ENCODE results near the gene SOHLH1. TPM values are rescaled to one million over a fixed set of nuclear protein-coding genes. Genes with fewer than 3 reads are reported as not detected.

SOHLH1 gene
- total RNA-seq, 6 donors from 2014 or later, result not detected

DNA sequence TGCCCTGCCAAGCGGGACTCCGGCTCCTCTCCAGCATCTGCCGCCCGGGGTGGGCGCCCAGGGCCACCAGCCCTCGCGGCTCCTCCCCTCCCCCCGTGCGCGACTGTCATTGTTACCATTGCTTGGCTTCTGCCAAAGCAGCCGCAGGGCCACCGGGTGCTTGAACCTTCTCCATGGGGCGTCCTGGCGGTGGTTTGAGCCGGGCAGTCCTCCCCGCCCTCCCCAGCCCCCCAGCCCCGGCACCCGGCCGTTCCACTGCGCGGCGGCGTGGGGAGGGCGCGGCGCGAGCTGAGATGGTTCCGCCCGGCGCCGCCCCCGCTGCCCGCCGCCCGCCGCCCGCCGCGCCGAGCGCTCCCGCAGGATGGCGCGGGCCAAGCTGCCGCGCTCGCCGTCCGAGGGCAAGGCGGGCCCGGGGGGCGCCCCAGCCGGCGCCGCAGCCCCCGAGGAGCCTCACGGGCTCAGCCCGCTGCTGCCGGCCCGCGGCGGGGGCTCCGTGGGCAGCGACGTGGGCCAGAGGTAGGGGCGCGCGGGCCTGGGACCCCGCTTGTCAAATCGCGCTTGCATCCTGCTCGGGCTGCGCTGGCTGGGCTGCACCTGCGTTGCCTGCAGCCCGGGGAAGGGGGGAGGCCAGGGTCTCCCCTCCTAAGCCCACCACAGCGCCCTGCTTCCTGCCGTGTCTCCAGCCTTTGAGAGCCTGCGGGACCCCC is 37.1 kb upstream of the SOHLH1 start:
- Histone ChIP-seq H3K4me3 (no peak overlapping the region), H3K9me3 (peaks cover 0 to 8% (median 0%) of the 10 kb centered on the region in 4 donors), H3K27me3 (peaks cover 0 to 23% (median under 1%) of the 10 kb centered on the region in 4 donors), H3K4me1 (no peaks in the 10 kb centered on the region), H3K27ac (no peak overlapping the region), H3K36me3 (no peaks in the 10 kb centered on the region)
- DNase-seq (peak in 1 of 2 donors; percentile 59), ATAC-seq (ENCODE audit: low FRiP score in 2 of 2) (no peak)
- WGBS, 2 donors, result no CpG with 5 or more reads among the region's 78 CpGs
- TF ChIP-seq CTCF (IDR thresholded peaks at IDR 0.05) (no peak), POLR2A (IDR thresholded peaks at IDR 0.05) (no peak), POLR2AphosphoS5 (IDR thresholded peaks at IDR 0.05) (no peak), EP300 (IDR thresholded peaks at IDR 0.05) (no peak)

DNA sequence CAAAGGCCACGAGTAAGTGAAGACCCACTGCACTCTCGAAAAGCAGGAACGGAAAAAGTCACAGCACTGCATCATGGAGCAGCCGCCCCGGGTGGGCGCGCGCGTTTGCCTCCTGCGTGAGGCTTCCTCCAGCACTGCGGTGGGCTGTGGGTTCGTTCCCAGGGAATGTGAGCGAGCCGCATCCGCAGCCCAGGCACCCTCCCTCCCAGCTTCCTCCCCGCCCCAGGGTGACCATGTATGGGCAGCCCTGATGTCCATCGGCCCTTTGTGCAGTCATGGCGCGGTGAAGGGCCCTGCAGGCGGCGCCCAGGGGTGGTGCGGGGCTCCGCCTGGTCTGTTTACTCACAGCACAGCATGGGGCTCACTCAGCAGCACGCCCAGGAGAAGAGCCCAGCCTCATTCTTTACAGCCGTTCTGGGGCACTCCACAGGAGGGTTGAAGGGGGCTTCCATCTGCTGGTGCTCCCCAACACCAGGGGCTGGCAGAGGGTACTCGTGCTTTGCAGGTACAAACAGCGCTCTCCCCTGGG is 35.4 kb upstream of the SOHLH1 start:
- DNase-seq (peak in 1 of 2 donors; percentile 62), ATAC-seq (ENCODE audit: low FRiP score in 2 of 2) (no peak)
- Histone ChIP-seq H3K4me1 (no peaks in the 10 kb centered on the region), H3K27me3 (peaks cover 0 to 23% (median under 1%) of the 10 kb centered on the region in 4 donors), H3K36me3 (no peaks in the 10 kb centered on the region), H3K27ac (no peak overlapping the region), H3K4me3 (no peak overlapping the region), H3K9me3 (peaks cover 0 to 11% (median 0%) of the 10 kb centered on the region in 4 donors)
- WGBS, 2 donors, result 75 to 89% methylated on average over 11 to 21 of the region's 27 CpGs
- TF ChIP-seq EP300 (IDR thresholded peaks at IDR 0.05) (no peak), POLR2AphosphoS5 (IDR thresholded peaks at IDR 0.05) (no peak), POLR2A (IDR thresholded peaks at IDR 0.05) (no peak), CTCF (IDR thresholded peaks at IDR 0.05) (no peak)

- Histone ChIP-seq H3K36me3 (no peaks in the 10 kb centered on the region), H3K9me3 (peaks cover 0 to 11% (median 0%) of the 10 kb centered on the region in 4 donors), H3K4me1 (no peaks in the 10 kb centered on the region), H3K27ac (no peak overlapping the region), H3K4me3 (no peak overlapping the region), H3K27me3 (peaks cover 0 to 21% (median under 1%) of the 10 kb centered on the region in 4 donors)
- TF ChIP-seq EP300 (IDR thresholded peaks at IDR 0.05), result no peak
- no peak for TF ChIP-seq POLR2AphosphoS5 (IDR thresholded peaks at IDR 0.05)
- no peak for TF ChIP-seq POLR2A (IDR thresholded peaks at IDR 0.05)
- TF ChIP-seq CTCF (IDR thresholded peaks at IDR 0.05), result no peak
- no peak for DNase-seq
- ATAC-seq (ENCODE audit: low FRiP score in 2 of 2), result no peak
- 59 to 67% methylated on average over 4 to 5 of the region's 6 CpGs for WGBS, 2 donors
Measured at GRCh38 chr9:135732569-135733257, 33.4 kb upstream of the SOHLH1 start.

DNA sequence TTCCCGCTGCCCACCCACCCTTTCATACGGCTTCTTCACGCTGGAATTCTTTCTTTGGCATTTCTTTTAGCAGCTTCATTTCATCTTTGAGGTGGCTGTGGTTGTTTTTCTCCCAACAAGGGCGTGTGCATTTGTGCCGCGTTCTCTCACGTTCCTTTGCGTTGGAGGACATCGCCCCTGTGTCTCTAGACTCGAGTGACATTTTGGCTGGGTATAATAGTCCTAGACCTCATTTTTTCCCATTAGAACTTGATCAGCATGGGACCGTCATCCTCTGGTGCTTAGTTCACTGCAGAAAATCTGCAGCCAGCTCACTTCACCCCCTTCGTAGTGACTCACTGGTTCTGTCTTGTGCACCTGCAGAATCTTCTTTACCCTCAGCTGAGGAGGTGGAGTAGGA is 32.2 kb upstream of the SOHLH1 start:
- Histone ChIP-seq H3K9me3 (peaks cover 0 to 11% (median 0%) of the 10 kb centered on the region in 4 donors), H3K36me3 (no peaks in the 10 kb centered on the region), H3K27ac (no peak overlapping the region), H3K4me1 (no peaks in the 10 kb centered on the region), H3K4me3 (no peak overlapping the region), H3K27me3 (peaks cover 0 to 9% (median under 1%) of the 10 kb centered on the region in 4 donors)
- DNase-seq (no peak), ATAC-seq (ENCODE audit: low FRiP score in 2 of 2) (no peak)
- TF ChIP-seq CTCF (IDR thresholded peaks at IDR 0.05), result no peak
- no peak for TF ChIP-seq POLR2AphosphoS5 (IDR thresholded peaks at IDR 0.05)
- no peak for TF ChIP-seq EP300 (IDR thresholded peaks at IDR 0.05)
- TF ChIP-seq POLR2A (IDR thresholded peaks at IDR 0.05), result no peak
- 90 to 94% methylated on average over 12 of the region's 12 CpGs for WGBS, 2 donors

Data from upper lobe of left lung (tissue), 6 donors.